PFSK-1 (cell line): ENCODE data around the gene PHAF1.

Experiments
- FOXP2 ChIP-seq: optimal IDR thresholded peaks from 2 replicates; pipeline ENCODE3; 2011; ENCODE audit warnings: borderline replicate concordance, control low read depth, inconsistent platforms; ENCODE audit not compliant: insufficient read depth; ENCODE audit errors: extremely low read length, extremely low read depth
- POLR2AphosphoS5 ChIP-seq: IDR thresholded peaks from 2 replicates; pipeline ENCODE4 v1.6.1; 2012; ENCODE audit warnings: low read depth, mild to moderate bottlenecking, control low read depth, low read length, moderate library complexity
- SIN3A ChIP-seq: IDR thresholded peaks from 2 replicates; pipeline ENCODE4 v1.6.1; 2012; ENCODE audit warnings: mild to moderate bottlenecking, low read length, moderate library complexity, borderline replicate concordance; ENCODE audit not compliant: insufficient read depth
- TAF1 ChIP-seq: IDR thresholded peaks from 2 replicates; pipeline ENCODE4 v1.6.1; 2012; ENCODE audit warnings: low read length, control low read depth, borderline replicate concordance; ENCODE audit not compliant: insufficient read depth
- TF ChIP-seq, protein P1 (sequence below), 2 experiments: IDR thresholded peaks; 2 replicates each; pipeline versions ENCODE4 v1.6.1 to v1.8.0; 2011 to 2012; ENCODE audit warnings: low read depth in 2 of 2, low read length in 2 of 2, control low read depth in 1 of 2, inconsistent platforms in 1 of 2, mild to moderate bottlenecking in 1 of 2, moderate library complexity in 1 of 2; ENCODE audit not compliant: insufficient read depth in 1 of 2

PHAF1 gene

DNA sequence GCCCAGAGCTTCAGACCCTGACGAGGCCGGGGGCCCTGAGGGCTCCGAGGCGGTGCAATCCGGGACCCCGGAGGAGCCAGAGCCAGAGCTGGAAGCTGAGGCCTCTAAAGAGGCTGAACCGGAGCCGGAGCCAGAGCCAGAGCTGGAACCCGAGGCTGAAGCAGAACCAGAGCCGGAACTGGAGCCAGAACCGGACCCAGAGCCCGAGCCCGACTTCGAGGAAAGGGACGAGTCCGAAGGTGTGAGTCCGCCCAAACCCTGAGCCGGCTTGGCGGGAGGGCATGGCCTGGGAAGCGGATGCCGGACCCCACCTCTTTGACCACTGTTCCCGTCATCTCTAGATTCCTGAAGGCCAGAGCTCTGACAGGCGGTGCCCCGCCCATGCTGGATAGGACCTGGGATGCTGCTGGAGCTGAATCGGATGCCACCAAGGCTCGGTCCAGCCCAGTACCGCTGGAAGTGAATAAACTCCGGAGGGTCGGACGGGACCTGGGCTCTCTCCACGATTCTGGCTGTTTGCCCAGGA is 65.0 kb downstream of the PHAF1 start:
- no peak for TF ChIP-seq TAF1
- no peak for TF ChIP-seq SIN3A
- no peak for TF ChIP-seq FOXP2
- TF ChIP-seq, protein P1, sequence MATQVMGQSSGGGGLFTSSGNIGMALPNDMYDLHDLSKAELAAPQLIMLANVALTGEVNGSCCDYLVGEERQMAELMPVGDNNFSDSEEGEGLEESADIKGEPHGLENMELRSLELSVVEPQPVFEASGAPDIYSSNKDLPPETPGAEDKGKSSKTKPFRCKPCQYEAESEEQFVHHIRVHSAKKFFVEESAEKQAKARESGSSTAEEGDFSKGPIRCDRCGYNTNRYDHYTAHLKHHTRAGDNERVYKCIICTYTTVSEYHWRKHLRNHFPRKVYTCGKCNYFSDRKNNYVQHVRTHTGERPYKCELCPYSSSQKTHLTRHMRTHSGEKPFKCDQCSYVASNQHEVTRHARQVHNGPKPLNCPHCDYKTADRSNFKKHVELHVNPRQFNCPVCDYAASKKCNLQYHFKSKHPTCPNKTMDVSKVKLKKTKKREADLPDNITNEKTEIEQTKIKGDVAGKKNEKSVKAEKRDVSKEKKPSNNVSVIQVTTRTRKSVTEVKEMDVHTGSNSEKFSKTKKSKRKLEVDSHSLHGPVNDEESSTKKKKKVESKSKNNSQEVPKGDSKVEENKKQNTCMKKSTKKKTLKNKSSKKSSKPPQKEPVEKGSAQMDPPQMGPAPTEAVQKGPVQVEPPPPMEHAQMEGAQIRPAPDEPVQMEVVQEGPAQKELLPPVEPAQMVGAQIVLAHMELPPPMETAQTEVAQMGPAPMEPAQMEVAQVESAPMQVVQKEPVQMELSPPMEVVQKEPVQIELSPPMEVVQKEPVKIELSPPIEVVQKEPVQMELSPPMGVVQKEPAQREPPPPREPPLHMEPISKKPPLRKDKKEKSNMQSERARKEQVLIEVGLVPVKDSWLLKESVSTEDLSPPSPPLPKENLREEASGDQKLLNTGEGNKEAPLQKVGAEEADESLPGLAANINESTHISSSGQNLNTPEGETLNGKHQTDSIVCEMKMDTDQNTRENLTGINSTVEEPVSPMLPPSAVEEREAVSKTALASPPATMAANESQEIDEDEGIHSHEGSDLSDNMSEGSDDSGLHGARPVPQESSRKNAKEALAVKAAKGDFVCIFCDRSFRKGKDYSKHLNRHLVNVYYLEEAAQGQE (IDR thresholded peaks at IDR 0.05; ENCODE audit: insufficient read depth in 1 of 2, low read depth in 2 of 2, low read length in 2 of 2) = no peak
- no peak; the same call in 1 of the 2 replicates for TF ChIP-seq POLR2AphosphoS5

DNA sequence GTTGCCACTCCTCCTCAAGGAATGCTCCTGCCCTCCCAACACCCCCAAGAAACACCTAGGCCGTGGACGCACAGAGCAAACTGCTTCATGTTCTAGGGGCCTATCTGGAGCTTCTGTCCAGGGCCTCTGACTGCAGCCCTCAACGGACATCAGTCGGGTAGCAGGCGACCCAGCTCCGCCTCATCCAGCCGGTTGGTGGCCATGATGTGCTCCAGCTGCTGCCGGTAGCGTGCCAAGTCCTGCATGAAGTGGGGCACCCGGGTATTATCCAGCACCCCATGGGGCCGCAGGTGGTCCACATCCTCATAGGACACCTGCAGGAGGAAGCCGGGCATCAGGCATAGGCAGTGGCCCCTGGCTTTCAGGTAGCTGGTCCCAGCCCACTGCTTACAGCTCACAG is 66.9 kb downstream of the PHAF1 start:
- TF ChIP-seq TAF1 = no peak
- no peak for TF ChIP-seq POLR2AphosphoS5
- TF ChIP-seq SIN3A = no peak
- TF ChIP-seq, protein P1 (IDR thresholded peaks at IDR 0.05; ENCODE audit: insufficient read depth in 1 of 2, low read depth in 2 of 2, low read length in 2 of 2) = no peak
- TF ChIP-seq FOXP2 = no peak

DNA sequence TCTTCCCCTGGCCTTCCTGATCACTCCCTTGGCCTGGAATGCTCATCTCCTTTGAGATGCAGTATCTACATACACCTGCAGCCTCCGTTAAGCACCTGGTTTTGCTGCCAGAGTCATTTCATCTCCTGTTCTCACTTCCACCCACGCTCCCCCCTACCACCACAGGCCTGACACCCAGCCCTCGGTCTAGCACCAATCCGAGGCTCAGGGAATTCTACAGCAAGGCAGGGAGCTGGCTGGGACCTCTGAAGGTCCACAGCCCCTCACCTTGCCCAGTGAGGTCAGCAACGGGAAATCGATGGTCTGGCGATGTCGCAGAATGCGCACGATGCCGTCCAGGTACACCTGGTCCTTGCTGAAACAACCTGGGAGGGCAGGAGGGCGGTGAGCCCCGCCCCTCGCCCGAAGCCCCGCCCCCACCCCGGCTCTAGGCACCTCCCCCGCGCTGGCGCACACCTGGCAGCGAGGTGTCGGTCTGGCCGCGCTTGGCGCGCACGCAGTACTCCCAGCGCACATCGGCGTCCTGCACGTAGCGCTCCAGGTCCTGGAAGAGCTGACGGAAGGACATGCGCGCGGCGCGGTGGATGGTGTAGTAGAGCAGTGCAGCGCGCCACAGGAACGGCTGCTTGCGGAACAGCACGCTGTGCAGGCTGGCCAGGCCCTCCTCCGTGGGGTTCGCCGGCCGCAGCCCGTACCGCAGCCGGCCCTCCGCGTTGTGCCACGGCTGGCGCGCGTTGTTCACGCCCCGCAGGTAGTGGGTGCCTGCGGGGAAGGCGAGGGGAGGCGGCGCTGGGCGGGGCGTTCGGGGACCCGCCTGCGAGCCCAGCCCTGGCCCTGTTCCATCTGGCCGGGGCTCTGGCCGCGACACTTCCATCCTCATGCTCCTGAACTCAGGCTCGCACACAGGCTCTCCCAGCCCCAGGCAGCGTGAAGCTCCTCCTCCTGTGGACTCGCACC is 68.3 kb downstream of the PHAF1 start:
- no peak for TF ChIP-seq TAF1
- TF ChIP-seq FOXP2 = no peak

DNA sequence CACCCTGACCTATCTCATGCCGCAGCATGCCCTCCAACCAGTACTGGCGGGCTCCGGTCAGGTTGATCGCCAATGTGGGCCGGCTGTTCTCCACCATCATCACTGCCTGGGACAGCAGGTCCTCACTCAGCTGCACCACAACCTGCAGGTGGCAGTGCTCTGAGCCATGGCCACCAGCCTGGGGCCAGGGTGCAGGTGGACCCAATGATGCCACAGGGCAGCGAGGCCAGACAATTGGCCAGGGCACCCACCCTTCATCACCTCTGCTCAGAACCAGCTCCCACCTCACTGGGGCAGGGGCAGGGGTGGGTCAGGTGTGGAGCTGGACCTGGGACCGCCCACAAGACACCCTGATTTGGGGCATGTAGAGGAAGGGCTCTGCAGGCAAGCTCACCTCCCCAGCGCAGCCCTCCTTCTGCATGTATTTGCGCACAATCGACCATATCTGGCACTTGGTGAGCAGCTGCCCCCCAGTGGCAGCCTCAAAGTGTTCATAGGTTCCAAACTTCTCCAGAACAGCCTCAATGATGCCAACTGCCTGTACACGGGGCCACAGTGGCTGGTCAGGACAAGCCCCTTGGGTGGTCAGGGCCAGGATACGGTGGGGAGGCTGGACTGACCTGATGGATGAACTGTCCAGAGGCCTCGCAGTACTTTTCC is 69.8 kb downstream of the PHAF1 start:
- no peak for TF ChIP-seq POLR2AphosphoS5
- TF ChIP-seq FOXP2 = no peak
- TF ChIP-seq TAF1 = no peak
- TF ChIP-seq, protein P1 (IDR thresholded peaks at IDR 0.05; ENCODE audit: insufficient read depth in 1 of 2, low read depth in 2 of 2, low read length in 2 of 2) = no peak
- no peak for TF ChIP-seq SIN3A

DNA sequence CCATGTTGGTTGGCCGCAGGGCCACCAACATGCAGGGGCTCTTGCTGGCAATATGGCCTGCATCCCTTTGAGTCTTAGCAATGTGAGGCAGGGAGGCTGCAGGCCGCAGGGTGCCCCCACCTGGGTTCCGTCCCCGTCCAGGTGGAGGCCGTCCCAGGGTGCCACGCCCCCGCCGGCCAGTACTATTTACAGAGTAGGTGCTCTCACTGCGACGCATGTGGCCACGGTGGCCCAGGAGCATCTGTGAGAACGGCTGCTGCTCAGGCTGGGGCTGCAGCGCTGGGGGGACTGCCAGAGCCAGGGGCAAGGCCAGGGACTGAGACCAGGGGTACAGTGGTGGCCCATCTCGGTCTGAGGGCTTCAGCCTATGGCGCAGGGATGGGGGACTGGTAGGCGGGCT is 70.4 kb downstream of the PHAF1 start:
- TF ChIP-seq SIN3A = no peak
- TF ChIP-seq, protein P1 (IDR thresholded peaks at IDR 0.05; ENCODE audit: insufficient read depth in 1 of 2, low read depth in 2 of 2, low read length in 2 of 2) = no peak
- TF ChIP-seq TAF1 = no peak
- no peak for TF ChIP-seq FOXP2
- no peak for TF ChIP-seq POLR2AphosphoS5
